Activated effector memory CD4-positive, alpha-beta T cell treated with anti-CD3 and anti-CD28 coated beads, Interleukin-2, amount 50 U/mL, for 16 hours (primary cell): Measurements from ENCODE around the gene EEF1AKMT4.

Experiments
- DNase-seq: peaks from one replicate; pipeline ENCODE4 v3.0.0-alpha.2; 2020

The EEF1AKMT4 gene

GRCh38 chr3:184236033-184236410, 13.4 kb upstream of the EEF1AKMT4 start:
- DNase-seq, result no peak

- DNase-seq, result no peak
Observed at GRCh38 chr3:184236636-184237035, 12.8 kb upstream of the EEF1AKMT4 start.

- no peak for DNase-seq
Observed at GRCh38 chr3:184237211-184237610, 12.3 kb upstream of the EEF1AKMT4 start.

GRCh38 chr3:184237807-184238206, 11.7 kb upstream of the EEF1AKMT4 start:
- DNase-seq, result no peak

- DNase-seq, result no peak
Observed at GRCh38 chr3:184238246-184238818, 11.1 kb upstream of the EEF1AKMT4 start.

GRCh38 chr3:184239221-184239620, 10.3 kb upstream of the EEF1AKMT4 start:
- DNase-seq, result no peak

- no peak for DNase-seq
Observed at GRCh38 chr3:184239708-184240107, 9.8 kb upstream of the EEF1AKMT4 start.

- DNase-seq, result no peak
Observed at GRCh38 chr3:184240384-184241140, 8.9 kb upstream of the EEF1AKMT4 start.

- no peak for DNase-seq
Observed at GRCh38 chr3:184241141-184241446, 8.4 kb upstream of the EEF1AKMT4 start.

- DNase-seq, result no peak
Observed at GRCh38 chr3:184241447-184242296, 7.8 kb upstream of the EEF1AKMT4 start.

- DNase-seq, result no peak
Observed at GRCh38 chr3:184242297-184242685, 7.2 kb upstream of the EEF1AKMT4 start.

GRCh38 chr3:184248454-184249411, 739 bp upstream of the EEF1AKMT4 start, which contains the start of gene ALG3:
Gene ALG3 (minus strand): TSS chr3:184248962. CDS start chr3:184248940, 22 bp downstream.
- DNase-seq, result peak; percentile 96

- peak; percentile 96 for DNase-seq
Observed at GRCh38 chr3:184250167-184250828, 826 bp downstream of the EEF1AKMT4 start.

- DNase-seq, result peak; percentile 71
Observed at GRCh38 chr3:184255291-184256039, 6.0 kb downstream of the EEF1AKMT4 start.

GRCh38 chr3:184257083-184257915, 7.8 kb downstream of the EEF1AKMT4 start:
- no peak for DNase-seq

- no peak for DNase-seq
Observed at GRCh38 chr3:184258926-184259325, 9.5 kb downstream of the EEF1AKMT4 start.

- no peak for DNase-seq
Observed at GRCh38 chr3:184259396-184259877, 10.0 kb downstream of the EEF1AKMT4 start.

- DNase-seq, result peak; percentile 78
Observed at GRCh38 chr3:184259878-184260723, 10.6 kb downstream of the EEF1AKMT4 start.

- DNase-seq, result peak; percentile 67
Observed at GRCh38 chr3:184260724-184261269, 11.3 kb downstream of the EEF1AKMT4 start.
